Adrenal gland (tissue), 5 donors: ENCODE results near the gene RIMBP2.

Experiments used
- CTCF ChIP-seq, 6 experiments: fragments of 450-650 bp in 4 of 6; fragments of 200-600 bp in 2 of 6; sonication (generic) in 1 of 6; IDR thresholded peaks; 1 replicate in 5 of 6; 2 replicates in 1 of 6; pipeline versions ENCODE4 v1.5.1 to v1.8.0; 2016 to 2021; ENCODE audit warnings: antibody characterized with exemption in 6 of 6, mild to moderate bottlenecking in 2 of 6, moderate library complexity in 1 of 6
- POLR2A ChIP-seq, 2 donors: fragments of 450-650 bp; IDR thresholded peaks; one replicate each; pipeline ENCODE4 v1.6.1; 2017; ENCODE audit warnings: antibody characterized with exemption in 2 of 2, mild to moderate bottlenecking in 2 of 2, moderate library complexity in 1 of 2
- donor health status: DM: no; HTN: no; CAD: no.

GRCh38 chr12:130495156-130495555 lies 220.9 kb downstream of the RIMBP2 start:
- TF ChIP-seq CTCF (IDR thresholded peaks at IDR 0.05) (no peak), POLR2A (IDR thresholded peaks at IDR 0.05) (no peak)
